ENCODE results near the gene LFNG.

The LFNG gene

GRCh38 chr7:2516194-2516555, 3.4 kb upstream of the LFNG start:
- no peak for DNase-seq (ENCODE audit: low read depth in 1 of 2, low spot score in 1 of 2)

DNA sequence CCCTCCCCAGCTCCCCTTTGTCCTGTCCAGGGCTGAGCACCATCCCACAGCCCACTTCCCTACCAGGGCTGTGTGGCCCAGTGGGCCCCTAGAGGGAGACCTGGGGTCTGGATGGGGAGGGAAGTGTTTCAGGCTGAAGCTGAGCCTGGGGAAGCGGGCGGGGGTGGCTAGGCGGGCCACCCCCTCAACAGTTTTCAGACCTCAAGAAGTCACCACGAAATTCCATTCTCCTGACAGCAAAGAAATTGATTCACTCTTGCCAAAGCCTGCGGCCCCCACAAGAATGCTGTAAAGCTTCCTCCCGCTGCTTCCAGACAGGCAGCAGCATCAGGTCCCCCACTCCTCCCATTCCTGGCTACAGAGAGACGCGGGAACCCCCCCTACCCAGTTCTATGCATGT, 2.5 kb upstream of the LFNG start:
- no peak for DNase-seq (ENCODE audit: low read depth in 1 of 2, low spot score in 1 of 2)

DNA sequence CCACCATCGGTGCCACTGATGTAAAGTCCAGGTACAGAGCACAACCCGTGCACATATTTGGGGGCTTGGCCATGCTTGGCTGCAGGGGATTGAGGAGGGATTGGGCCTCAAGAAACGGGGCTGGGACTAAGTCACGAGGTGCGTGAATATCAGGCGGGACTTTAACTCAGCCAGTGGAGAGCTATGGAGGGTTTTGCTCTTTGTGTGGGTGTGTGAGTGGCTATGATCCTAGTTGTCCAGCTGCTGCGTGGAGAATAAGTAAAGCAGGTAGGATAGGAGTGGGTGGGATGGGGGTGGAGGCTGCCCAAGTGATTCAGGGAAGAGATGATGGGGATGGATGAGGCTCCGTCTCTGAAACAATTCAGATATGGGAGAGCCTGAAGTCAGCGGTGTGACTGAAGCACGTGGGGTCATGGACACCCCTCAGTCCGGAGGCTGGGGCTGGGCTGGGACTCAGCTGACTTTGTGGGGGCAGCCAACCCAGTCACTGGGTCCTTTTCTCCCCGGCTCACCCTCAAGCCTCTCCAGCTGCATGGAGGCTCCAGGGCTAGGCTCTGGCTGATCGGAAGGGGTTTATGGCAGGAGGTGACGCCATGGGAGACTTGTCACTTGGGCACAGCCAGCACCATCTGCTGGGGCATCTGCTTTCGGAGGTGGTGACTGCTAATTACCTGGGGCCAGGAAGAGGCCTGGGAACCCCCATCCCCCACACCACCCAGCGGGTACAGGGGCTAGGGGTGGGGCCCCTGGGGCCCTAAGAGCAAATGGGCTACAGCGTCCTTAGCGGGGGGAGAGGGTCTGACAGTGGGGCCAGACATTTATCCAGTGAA, 1.7 kb upstream of the LFNG start:
- DNase-seq (ENCODE audit: low read depth in 1 of 2, low spot score in 1 of 2) = no peak

GRCh38 chr7:2518737-2519118, 846 bp upstream of the LFNG start:
- no peak for DNase-seq (ENCODE audit: low read depth in 1 of 2, low spot score in 1 of 2)

- DNase-seq (ENCODE audit: low read depth in 1 of 2, low spot score in 1 of 2) = no peak
Measured at GRCh38 chr7:2520131-2520760, 672 bp downstream of the LFNG start.

DNA sequence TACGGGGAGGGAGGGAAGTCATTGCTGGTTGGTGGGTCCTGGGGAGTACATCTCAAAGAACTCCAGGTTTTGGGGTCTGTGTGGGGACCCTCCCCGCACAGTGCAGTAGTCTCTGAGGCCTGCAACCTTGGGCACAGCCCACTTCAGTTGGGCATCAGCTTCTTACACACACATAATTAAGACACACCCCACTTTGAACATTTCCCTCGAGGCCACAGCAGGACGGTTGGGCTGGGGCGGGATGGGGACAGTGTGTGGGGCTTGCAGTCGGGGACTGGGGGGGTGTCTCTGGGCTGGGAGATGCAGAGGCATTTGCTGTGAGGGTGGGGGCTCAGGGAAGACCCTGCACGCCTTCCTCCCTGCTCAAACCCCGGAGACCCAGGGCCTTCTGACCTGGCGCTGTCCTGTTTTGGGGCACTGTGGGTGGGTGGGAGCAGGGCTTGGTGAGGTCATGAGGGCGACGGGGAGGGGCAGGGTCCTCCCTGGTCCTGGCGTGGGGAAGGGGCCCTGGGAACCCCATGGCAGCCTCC, 1.3 kb downstream of the LFNG start:
- no peak for DNase-seq (ENCODE audit: low read depth in 1 of 2, low spot score in 1 of 2)

GRCh38 chr7:2521341-2521745, 1.8 kb downstream of the LFNG start:
- no peak for DNase-seq (ENCODE audit: low read depth in 1 of 2, low spot score in 1 of 2)

GRCh38 chr7:2521952-2522591, 2.5 kb downstream of the LFNG start:
- DNase-seq (ENCODE audit: low read depth in 1 of 2, low spot score in 1 of 2) = peak; percentile 45 to 48

GRCh38 chr7:2522780-2523433, 3.3 kb downstream of the LFNG start:
- no peak for DNase-seq (ENCODE audit: low read depth in 1 of 2, low spot score in 1 of 2)

DNA sequence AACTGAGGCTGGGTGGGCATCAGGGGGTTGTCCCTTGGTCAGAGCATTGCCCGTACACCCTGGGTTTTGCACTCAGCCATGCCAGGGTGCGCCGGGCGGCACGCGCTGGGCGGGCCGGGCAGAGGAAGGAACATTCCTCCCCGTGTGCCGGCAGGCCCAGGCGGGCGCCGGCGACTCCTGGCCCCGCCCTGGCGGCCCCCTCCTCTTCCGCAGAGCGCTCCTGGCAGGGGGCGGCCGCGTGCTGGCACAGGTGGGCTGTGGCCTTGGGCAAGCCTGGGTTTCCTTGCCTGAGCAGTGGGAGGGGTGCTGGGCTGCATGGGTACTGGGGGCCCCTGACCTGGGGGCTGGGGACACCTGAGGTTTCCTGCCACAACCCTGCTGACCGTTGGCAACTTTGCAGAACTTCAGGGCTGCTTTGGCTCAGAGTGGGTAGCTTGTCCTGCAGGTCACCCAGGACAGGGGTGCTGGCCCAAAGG, 3.9 kb downstream of the LFNG start:
- DNase-seq (ENCODE audit: low read depth in 1 of 2, low spot score in 1 of 2) = no peak

DNA sequence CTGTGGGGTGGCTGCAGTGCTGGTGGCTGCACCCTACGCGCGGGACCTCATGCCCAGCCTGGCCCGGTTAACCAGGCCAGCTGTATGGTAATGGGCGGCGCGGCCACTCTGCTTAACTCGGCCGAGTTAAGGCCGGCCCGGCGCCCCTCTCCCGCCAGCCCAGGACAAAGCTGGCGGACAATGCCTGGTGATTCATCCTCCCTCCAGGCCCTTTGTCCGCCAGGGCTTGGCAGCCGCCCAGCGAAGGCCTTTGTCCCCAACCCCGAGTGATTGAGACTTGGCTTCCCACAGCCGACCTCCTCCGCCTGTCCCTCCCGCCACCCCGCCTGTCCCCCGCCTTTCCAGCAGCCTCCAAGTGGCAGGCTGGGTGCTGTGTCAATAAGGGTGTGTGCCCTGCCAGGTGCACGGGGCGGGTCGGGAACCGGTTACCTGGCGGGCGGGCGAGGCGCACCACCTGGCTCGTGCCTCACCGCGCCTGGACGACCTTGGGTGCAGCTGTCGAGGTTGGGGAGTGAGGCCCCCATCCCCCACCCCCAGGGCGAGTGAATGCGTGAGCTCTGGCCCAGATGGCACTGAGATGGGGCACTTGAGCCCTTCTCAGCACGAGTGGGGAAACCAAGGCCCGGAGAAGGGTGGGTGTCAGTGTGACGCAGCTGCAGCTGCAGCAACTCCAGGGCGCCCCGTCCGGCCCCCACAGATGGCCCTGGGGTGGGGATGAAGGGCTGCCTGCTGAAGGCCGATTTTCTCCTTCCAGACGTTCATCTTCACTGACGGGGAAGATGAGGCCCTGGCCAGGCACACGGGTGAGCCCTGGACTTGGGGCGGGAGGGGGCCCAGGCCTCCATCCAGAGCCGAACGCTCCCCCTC, 4.6 kb downstream of the LFNG start:
- no peak for DNase-seq (ENCODE audit: low read depth in 1 of 2, low spot score in 1 of 2)

DNA sequence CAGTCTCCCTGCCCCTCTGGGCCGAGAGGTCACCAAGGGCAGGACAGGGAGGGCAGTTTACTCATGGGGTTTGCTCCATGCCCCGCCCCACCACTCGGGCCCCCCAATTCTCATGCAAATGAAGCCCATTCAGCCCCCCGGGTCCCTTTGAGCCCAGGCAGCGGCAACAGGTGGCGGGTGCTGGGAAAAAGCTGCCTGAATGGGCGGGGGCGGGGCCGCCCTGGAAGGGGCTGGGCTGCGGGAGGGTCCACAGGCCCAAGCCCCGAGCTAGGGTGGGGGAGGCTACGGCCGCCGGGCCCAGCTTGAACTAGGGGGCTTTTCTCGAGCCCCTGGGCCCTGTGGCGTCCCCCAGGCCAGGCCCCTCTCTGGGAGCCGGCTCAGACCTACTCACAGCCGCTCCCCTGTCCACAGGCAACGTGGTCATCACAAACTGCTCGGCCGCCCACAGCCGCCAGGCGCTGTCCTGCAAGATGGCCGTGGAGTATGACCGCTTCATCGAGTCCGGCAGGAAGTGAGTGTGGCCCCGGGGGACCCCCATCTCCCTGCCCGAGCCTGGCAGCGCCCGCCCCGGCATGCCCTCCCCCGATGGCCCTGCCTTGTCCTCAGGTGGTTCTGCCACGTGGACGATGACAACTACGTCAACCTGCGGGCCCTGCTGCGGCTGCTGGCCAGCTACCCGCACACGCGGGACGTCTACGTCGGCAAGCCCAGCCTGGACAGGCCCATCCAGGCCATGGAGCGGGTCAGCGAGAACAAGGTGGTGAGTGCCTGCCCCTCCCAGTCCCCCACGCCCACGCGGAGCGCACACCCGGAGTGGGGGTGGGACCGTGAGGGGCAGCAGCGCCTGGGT, 5.5 kb downstream of the LFNG start:
- DNase-seq (ENCODE audit: low read depth in 1 of 2, low spot score in 1 of 2) = no peak

DNA sequence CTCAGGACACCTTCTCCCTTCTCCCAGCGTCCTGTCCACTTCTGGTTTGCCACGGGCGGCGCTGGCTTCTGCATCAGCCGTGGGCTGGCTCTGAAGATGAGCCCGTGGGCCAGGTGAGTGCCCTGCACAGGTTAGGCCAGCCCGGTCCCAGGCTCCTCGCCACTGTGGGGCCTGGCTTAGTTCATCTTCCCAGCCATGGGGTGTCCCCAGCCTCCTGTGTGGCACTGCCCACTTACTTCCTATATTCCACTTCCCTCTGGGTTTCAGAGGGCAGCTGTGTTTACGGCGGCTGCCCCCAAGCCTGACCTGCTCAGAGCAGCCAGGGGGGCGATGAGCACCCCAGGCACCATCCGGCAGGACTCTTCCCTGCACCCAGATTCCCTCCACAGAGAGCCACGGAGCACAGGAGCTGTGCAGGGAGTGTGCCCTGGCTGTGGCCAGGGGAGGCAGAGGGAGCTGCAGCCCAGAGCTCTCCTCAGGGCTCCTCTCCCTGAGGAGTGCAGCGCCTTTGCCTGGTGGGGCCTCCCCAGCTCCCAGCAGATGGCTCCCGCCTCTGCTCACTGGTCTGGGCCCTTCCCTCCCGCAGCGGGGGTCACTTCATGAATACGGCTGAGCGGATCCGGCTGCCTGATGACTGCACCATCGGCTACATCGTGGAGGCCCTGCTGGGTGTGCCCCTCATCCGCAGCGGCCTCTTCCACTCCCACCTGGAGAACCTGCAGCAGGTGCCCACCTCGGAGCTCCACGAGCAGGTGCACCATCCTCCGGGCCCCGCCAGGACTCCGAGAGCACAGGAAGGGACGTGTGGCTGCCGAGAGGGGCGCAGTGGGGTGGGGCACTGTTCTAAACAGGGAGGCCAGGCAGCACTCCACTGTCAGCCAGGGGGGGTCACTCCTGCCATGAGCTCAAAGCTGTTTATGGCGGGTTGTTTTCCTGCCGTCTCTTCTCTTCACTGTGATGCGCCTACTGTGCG, 6.4 kb downstream of the LFNG start:
- no peak for DNase-seq (ENCODE audit: low read depth in 1 of 2, low spot score in 1 of 2)

DNA sequence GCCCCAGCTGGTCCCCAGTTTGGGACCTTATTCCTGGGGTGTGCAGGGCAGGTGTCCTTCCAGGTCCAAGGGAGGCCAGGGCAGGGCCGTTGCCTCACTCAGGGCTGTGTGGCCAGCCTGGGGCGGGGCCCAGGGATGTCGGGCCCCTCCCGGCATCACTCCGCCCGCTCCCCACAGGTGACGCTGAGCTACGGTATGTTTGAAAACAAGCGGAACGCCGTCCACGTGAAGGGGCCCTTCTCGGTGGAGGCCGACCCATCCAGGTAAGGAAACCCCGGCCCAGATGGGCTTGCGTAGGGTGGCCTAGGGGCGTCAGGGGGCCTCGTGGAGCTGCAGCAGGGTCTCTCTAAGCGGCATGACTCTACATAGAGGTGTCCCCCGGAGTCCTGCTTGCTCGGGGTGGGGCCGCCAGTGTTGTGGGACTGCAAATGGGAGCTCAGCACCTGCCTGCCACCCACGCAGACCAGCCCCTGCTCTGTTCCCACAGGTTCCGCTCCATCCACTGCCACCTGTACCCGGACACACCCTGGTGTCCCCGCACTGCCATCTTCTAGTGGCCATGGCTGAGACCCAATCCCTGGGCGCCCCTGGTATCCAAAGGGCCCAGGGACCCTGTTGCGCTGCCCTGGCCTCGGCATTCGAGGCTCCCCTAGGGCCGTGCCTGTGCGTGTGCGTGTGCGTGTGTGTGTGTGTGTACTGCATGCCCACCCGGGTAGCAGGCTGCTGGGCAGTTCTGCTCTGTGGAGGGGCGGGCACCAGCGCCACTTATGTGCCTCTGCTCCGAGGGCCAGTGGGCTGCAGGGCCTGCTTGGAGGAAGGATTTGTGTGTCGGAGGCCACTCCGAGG, 7.3 kb downstream of the LFNG start:
- no peak for DNase-seq (ENCODE audit: low read depth in 1 of 2, low spot score in 1 of 2)

- no peak for DNase-seq (ENCODE audit: low read depth in 1 of 2, low spot score in 1 of 2)
Measured at GRCh38 chr7:2527505-2528467, 8.2 kb downstream of the LFNG start.

DNA sequence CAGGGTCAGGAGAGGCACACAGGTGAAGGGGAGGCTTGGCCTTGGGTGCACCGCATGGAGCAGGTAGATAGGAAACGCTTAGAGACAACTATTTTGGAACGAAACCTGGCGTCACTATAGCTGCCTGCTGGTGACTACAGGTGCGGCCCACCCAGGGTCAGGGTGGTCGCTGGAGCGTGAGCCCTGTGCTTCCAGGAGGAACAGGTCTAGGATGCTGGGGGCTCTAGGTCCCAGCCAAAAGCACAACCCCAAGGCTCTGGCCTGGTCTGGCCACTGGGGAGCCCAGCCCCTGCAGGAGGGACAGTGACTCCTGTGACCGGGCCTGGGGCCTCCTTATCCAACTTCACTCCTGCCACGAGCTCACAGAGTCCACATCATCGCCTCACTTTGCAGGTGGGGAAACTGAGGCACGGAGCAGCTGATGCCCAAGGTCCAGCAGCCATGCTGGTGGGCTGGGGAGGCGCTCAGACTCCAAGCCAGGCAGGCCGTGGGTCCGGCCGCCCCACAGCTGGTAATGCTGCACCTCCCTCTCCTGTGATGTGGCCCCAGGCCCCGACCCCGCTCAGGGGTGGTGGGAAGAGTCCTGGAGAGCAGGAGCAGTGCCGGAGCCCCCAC, 9.0 kb downstream of the LFNG start:
- DNase-seq (ENCODE audit: low read depth in 1 of 2, low spot score in 1 of 2) = no peak

Measured in stimulated activated CD4-positive, alpha-beta T cell treated with anti-CD3 and anti-CD28 coated beads, Interleukin-15, amount 100 ng/mL, for 1 hour (primary cell).